HepG2 (cell line): ENCODE measurements around the gene H19. TPM values are rescaled to one million over a fixed set of nuclear protein-coding genes. Genes with fewer than 3 reads are reported as not detected.

Experiments
- ATAC-seq: fragments of 200-7000 bp; cut with Tn5 transposase; 3 replicates; pipeline ENCODE4 v1.9.1; 2020; ENCODE audit warnings: mild to moderate bottlenecking, moderate library complexity
- BruUV-seq: library from RNA; stranded (reverse); fragments of 400-500 nt; replicated peaks from 2 replicates; lab custom pipeline; 2021; lab: Mats Ljungman, UMichigan
- CTCF ChIA-PET: fragments of 300-600 bp; formaldehyde crosslinking; extraction: SDS; loops from one replicate; lab custom pipeline; 2021; ENCODE audit warnings: low total read pairs, inconsistent platforms, low intra/inter-chr PET ratio; lab: Yijun Ruan, JAX
- POLR2A ChIA-PET: fragments of 350-600 bp; sonication (Branson Sonifier 250); formaldehyde crosslinking; loops from one replicate; lab custom pipeline; 2020; ENCODE audit warnings: antibody characterized with exemption, inconsistent platforms; lab: Yijun Ruan, JAX
- DNase-seq: peaks from one replicate; pipeline ENCODE4 v3.0.0-alpha.2; 2015; ENCODE audit warnings: low spot score
- FAIRE-seq: peaks from 3 replicates; lab custom pipeline; 2011; peaks lifted over from hg19 to GRCh38; lab: Jason Lieb, UNC
- H2AFZ ChIP-seq: one replicate; pipeline ENCODE4 v1.6.1; 2011; ENCODE audit warnings: low read length, inconsistent platforms
- H3K27ac ChIP-seq: fragments of 300-600 bp; 3 replicates; pipeline ENCODE4 v1.8.0; 2011; ENCODE audit warnings: mixed run types, mild to moderate bottlenecking, mixed read lengths, low read length, inconsistent platforms; ENCODE audit not compliant: insufficient read depth; ENCODE audit errors: extremely low read length
- H3K27me3 ChIP-seq, 2 experiments: fragments of 200-600 bp in 1 of 2; 2 replicates in 1 of 2; 3 replicates in 1 of 2; pipeline versions ENCODE4 v1.6.0 to v1.8.0; 2011; ENCODE audit warnings: low read length in 2 of 2, mild to moderate bottlenecking in 2 of 2, moderate library complexity in 2 of 2, inconsistent platforms in 1 of 2; ENCODE audit not compliant: insufficient read depth in 2 of 2, control insufficient read depth in 1 of 2
- H3K36me3 ChIP-seq, 2 experiments: fragments of 200-600 bp in 1 of 2; replicated peaks in 1 of 2; 2 replicates in 1 of 2; 3 replicates in 1 of 2; pipeline versions ENCODE4 v1.5.1 to v1.8.0; 2011; ENCODE audit warnings: low read length in 2 of 2, inconsistent platforms in 1 of 2; ENCODE audit not compliant: insufficient read depth in 2 of 2, control insufficient read depth in 1 of 2
- H3K4me1 ChIP-seq: 2 replicates; pipeline ENCODE4 v1.5.1; 2012; ENCODE audit warnings: low read length, inconsistent platforms; ENCODE audit not compliant: insufficient read depth
- H3K4me2 ChIP-seq: 2 replicates; pipeline ENCODE4 v1.6.0; 2011; ENCODE audit warnings: low read depth, low read length, inconsistent platforms
- H3K4me3 ChIP-seq, 3 experiments: fragments of 200-600 bp in 1 of 3; sonication (generic), shearing (Covaris generic) in 1 of 3; replicated peaks in 1 of 3; 2 replicates each; pipeline ENCODE4 v1.5.1; 2011 to 2016; ENCODE audit warnings: low read length in 3 of 3, inconsistent platforms in 2 of 3, low read depth in 2 of 3, mild to moderate bottlenecking in 2 of 3, control low read depth in 1 of 3, mixed read lengths in 1 of 3; ENCODE audit not compliant: insufficient read depth in 1 of 3
- H3K79me2 ChIP-seq: one replicate; pipeline ENCODE4 v1.6.1; 2011; ENCODE audit warnings: low read length, inconsistent platforms; ENCODE audit not compliant: insufficient read depth
- H3K9ac ChIP-seq: 2 replicates; pipeline ENCODE4 v1.6.0; 2011; ENCODE audit warnings: mild to moderate bottlenecking, low read depth, low read length, inconsistent platforms; ENCODE audit not compliant: insufficient read depth
- H3K9me3 ChIP-seq: 2 replicates; pipeline ENCODE4 v1.5.1; 2012; ENCODE audit warnings: mild to moderate bottlenecking, low read length
- H4K20me1 ChIP-seq: 2 replicates; pipeline ENCODE4 v1.6.0; 2011; ENCODE audit warnings: inconsistent platforms, mild to moderate bottlenecking, low read length, moderate library complexity; ENCODE audit not compliant: insufficient read depth
- MATR3 ChIP-seq: sonication (generic); formaldehyde crosslinking; IDR thresholded peaks from 2 replicates; pipeline ENCODE4 v1.4.0; 2020; ENCODE audit warnings: missing genetic modification reagents
- MEIS1 ChIP-seq: sonication (generic); formaldehyde crosslinking; IDR thresholded peaks from 2 replicates; pipeline ENCODE4 v1.9.0; 2021; ENCODE audit warnings: mild to moderate bottlenecking, missing genetic modification reagents, moderate library complexity, borderline replicate concordance
- PHF20 ChIP-seq: sonication (generic); formaldehyde crosslinking; IDR thresholded peaks from 2 replicates; pipeline ENCODE4 v1.5.0; 2020; ENCODE audit warnings: mild to moderate bottlenecking, missing genetic modification reagents
- RELA ChIP-seq: sonication (generic); formaldehyde crosslinking; IDR thresholded peaks from 2 replicates; pipeline ENCODE4 v1.4.0; 2020; ENCODE audit warnings: missing genetic modification reagents
- SMARCC2 ChIP-seq: fragments of 450-650 bp; IDR thresholded peaks from 2 replicates; pipeline ENCODE4 v1.6.1; 2017; ENCODE audit warnings: antibody characterized with exemption, mild to moderate bottlenecking
- WGBS: methylation state at CpG from one replicate; pipeline ENCODE4 v1.1.6; 2017; ENCODE audit warnings: low lambda C conversion rate; 5-methylcytosine and 5-hydroxymethylcytosine counted together
- in situ Hi-C: cut with HindIII; loops from 2 replicates; pipeline ENCODE4 v1.10.0; 2017; ENCODE audit warnings: low pct_unique_long_range_greater_than_20kb; ENCODE audit not compliant: extremely low pct_ligation_motif_present
- intact Hi-C: fragments of 100-400 bp; cut with micrococcal nuclease; formaldehyde crosslinking; loops from one replicate; pipeline ENCODE4 v1.10.0; 2022; ENCODE audit not compliant: unreplicated experiment
- polyA plus RNA-seq, 8 experiments: library from polyadenylated mRNA; depleted of rRNA in 3 of 8; stranded (reverse) in 7 of 8; unstranded in 1 of 8; fragments of >200 nt; fragmentation: Illumina TruSeq in 4 of 8; extraction: Trizol in 4 of 8; gene quantifications; 2 replicates each; pipeline versions ENCODE4 v1.2.1 to v1.2.3, GENCODE V29; 2011 to 2016; ENCODE audit warnings: low read depth in 4 of 8, missing spikeins in 1 of 8, mixed read lengths in 1 of 8; ENCODE audit not compliant: insufficient read depth in 1 of 8
- total RNA-seq, 5 experiments: library from RNA; depleted of rRNA; stranded (reverse); fragments of >200 nt; fragmentation: Illumina TruSeq; extraction: Trizol; gene quantifications; 2 replicates each; pipeline ENCODE4 v1.2.3, GENCODE V29; 2016; ENCODE audit warnings: low read depth in 1 of 5

H19 gene
- total and polyA plus RNA-seq, 2 of the 13 experiments (the other 11 are each of a cell fraction or from before 2014, with no cell fraction given), result 1.2 to 2.4 TPM

DNA sequence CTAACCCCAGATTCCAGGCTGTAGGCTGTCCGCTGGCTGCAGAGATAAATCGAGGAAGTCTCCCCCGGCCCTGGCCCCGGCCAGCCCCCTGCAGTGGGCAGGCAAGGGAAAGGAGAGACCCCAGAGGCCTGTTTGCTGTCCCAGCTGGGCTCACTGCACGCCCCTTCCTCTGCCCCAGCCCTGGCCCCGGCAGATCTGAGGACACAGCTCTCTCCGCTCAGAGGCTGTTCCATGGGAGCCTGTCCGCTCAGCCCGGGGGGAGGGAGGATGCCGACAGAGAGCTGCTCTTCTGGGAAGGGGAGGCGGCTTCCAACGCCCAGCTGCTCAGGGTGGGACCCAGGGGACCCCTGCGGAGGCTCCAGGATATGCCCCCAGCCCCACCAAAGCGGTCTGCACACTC lies 37.7 kb upstream of the H19 start:
- Histone ChIP-seq H3K9ac (no peak overlapping the region), H3K9me3 (no peaks in the 10 kb centered on the region), H4K20me1 (no peaks in the 10 kb centered on the region), H2AFZ (no peak overlapping the region), H3K4me1 (no peaks in the 10 kb centered on the region), H3K36me3 (no peaks in the 10 kb centered on the region), H3K4me3 (no peak overlapping the region), H3K27me3 (no peaks in the 10 kb centered on the region), H3K79me2 (no peaks in the 10 kb centered on the region), H3K27ac (no peak overlapping the region), H3K4me2 (no peak overlapping the region)
- TF ChIP-seq SMARCC2, result no peak
- TF ChIP-seq MATR3 (CRISPR knock-in tag), result no peak
- no peak for TF ChIP-seq RELA (CRISPR knock-in tag)
- no peak for DNase-seq
- ChIA-PET CTCF (interaction anchor here (4.2 kb wide), 1 partner anchor 115 kb away, joined by 59 read pairs; no protein-coding TSS in a partner anchor), POLR2A (interaction anchor here (0.6 to 8.1 kb wide), 4 partner anchors 47 to 635 kb away, joined by 3 to 98 read pairs (median 6); no protein-coding TSS in a partner anchor)
- in situ Hi-C loops (no loop called here), intact Hi-C loops (no loop called here)
- no CpG with 5 or more reads among the region's 14 CpGs for WGBS
- no TSS peak for BruUV-seq
- FAIRE-seq, result no peak
- ATAC-seq, result no peak

DNA sequence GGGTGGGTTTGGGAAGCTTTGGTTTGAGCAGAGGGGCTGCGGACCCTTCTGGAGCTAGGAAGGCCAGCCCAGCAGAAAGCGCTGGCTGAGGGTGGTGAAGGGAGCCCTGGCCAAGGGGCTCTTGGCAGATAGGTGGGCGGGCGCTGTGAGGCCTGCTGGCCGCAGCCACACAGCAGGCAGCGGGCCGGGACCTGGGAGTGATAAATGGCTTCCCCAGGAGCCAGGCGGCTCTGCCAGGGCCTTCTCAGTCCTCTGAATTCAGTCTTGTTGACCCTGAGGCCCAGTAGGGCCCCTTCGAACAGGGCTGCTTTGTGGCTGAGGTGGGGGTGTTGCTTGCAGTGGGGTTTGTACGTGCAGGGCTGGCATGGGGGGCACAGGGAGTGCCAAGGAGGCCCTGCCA lies 33.4 kb upstream of the H19 start:
- Histone ChIP-seq H2AFZ (no peak overlapping the region), H3K4me2 (no peak overlapping the region), H3K4me3 (no peak overlapping the region), H3K27ac (no peak overlapping the region), H3K9me3 (no peaks in the 10 kb centered on the region), H3K9ac (no peak overlapping the region), H3K36me3 (no peaks in the 10 kb centered on the region), H3K79me2 (no peaks in the 10 kb centered on the region), H3K4me1 (no peaks in the 10 kb centered on the region), H3K27me3 (no peaks in the 10 kb centered on the region), H4K20me1 (no peaks in the 10 kb centered on the region)
- DNase-seq, result no peak
- ChIA-PET CTCF (no interaction called here), POLR2A (interaction anchor here (10.4 kb wide), 1 partner anchor 42 kb away, joined by 95 read pairs; no protein-coding TSS in a partner anchor)
- no peak for FAIRE-seq
- no CpG with 5 or more reads among the region's 10 CpGs for WGBS
- intact Hi-C loops (no loop called here), in situ Hi-C loops (no loop called here)
- no peak for ATAC-seq
- BruUV-seq, result no TSS peak
- TF ChIP-seq PHF20 (no peak), MEIS1 (no peak)
